Ovary (tissue), 3 donors: ENCODE measurements around the gene GRB7.

Experiments used
- CTCF ChIP-seq, 3 donors: fragments of 450-650 bp in 2 of 3; fragments of 200-600 bp in 1 of 3; IDR thresholded peaks; one replicate each; pipeline versions ENCODE4 v1.5.1 to v1.8.0; 2016 to 2022; ENCODE audit warnings: antibody characterized with exemption in 3 of 3, mild to moderate bottlenecking in 1 of 3
- POLR2A ChIP-seq: fragments of 450-650 bp; IDR thresholded peaks from one replicate; pipeline ENCODE4 v1.6.1; 2017; ENCODE audit warnings: antibody characterized with exemption, mild to moderate bottlenecking, moderate library complexity
- donor health status: DM: no; HTN: no; CAD: no.

GRCh38 chr17:39754161-39754957, 16.6 kb downstream of the GRB7 start:
- TF ChIP-seq CTCF (IDR thresholded peaks at IDR 0.05) (peak; percentile 95 to 98 (median 97)), POLR2A (no peak)
